ENCODE data around the gene CAMK2D. TPM values are rescaled to one million over a fixed set of nuclear protein-coding genes. Genes with fewer than 3 reads are reported as not detected.

Gene CAMK2D
- total RNA-seq, 4 donors from 2014 or later = 57.3 to 78.4 (median 61.8) TPM

DNA sequence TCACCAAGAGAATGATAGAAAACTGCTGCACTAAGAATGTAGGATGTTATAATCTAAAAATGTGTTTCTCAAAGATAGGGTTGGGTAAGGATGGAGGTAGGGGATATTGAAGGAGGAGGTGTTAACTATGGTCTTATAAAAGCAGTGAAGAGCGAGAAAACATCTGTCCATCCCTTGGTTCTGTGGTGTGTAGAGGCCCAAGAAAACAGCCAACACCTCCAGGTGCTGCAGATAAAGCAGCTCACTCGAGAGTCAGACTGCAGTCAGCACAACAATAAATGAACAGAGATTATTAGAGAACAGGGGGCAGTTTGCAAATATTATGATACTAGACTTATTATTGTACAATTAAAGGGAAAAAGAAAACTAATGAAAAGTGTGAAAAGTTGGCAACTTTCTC lies 141.5 kb downstream of the CAMK2D start:
- WGBS, 2 donors = 97 to 99% methylated on average over 2 of the region's 2 CpGs
- TF ChIP-seq, protein P1, sequence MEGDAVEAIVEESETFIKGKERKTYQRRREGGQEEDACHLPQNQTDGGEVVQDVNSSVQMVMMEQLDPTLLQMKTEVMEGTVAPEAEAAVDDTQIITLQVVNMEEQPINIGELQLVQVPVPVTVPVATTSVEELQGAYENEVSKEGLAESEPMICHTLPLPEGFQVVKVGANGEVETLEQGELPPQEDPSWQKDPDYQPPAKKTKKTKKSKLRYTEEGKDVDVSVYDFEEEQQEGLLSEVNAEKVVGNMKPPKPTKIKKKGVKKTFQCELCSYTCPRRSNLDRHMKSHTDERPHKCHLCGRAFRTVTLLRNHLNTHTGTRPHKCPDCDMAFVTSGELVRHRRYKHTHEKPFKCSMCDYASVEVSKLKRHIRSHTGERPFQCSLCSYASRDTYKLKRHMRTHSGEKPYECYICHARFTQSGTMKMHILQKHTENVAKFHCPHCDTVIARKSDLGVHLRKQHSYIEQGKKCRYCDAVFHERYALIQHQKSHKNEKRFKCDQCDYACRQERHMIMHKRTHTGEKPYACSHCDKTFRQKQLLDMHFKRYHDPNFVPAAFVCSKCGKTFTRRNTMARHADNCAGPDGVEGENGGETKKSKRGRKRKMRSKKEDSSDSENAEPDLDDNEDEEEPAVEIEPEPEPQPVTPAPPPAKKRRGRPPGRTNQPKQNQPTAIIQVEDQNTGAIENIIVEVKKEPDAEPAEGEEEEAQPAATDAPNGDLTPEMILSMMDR (IDR thresholded peaks at IDR 0.05) = no peak
- TF ChIP-seq POLR2A (IDR thresholded peaks at IDR 0.05) = no peak
- H3K27ac ChIP-seq = no peak overlapping the region
- no peaks in the 10 kb centered on the region for H3K9me3 ChIP-seq
- no peaks in the 10 kb centered on the region for H3K27me3 ChIP-seq
- no peak overlapping the region for H3K4me3 ChIP-seq (replicated peaks in 1 of 3)
- H3K4me1 ChIP-seq = peaks cover 10 to 14% of the 10 kb centered on the region in 2 donors
- DNase-seq = no peak
- intact Hi-C loops (cut with DNase I) = no loop called here
- no peaks in the 10 kb centered on the region for H3K36me3 ChIP-seq

DNA sequence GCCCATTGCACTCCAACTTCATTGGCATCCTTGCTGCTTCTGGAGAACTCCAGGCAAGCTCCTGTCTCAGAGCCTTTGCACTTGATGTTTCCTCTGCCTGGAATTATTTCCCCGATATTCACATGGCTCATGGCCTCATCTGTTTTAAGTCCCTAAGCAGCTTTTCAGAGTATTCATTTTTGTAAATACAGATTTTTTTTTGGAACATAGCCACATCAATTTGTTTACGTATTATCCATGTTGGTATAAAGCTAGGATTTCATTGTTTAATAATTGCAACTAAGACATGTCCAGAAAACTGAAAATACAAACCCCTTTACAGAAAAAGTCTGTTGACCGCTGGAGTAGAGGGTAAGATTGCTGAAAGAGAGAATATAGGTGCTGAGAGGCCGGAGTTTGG lies 142.0 kb downstream of the CAMK2D start:
- intact Hi-C loops (cut with DNase I) = no loop called here
- Histone ChIP-seq H3K9me3 (no peaks in the 10 kb centered on the region), H3K4me1 (peaks cover 10 to 19% of the 10 kb centered on the region in 2 donors), H3K36me3 (no peaks in the 10 kb centered on the region), H3K27me3 (no peaks in the 10 kb centered on the region), H3K27ac (no peak overlapping the region), H3K4me3 (replicated peaks in 1 of 3) (no peak overlapping the region)
- DNase-seq = no peak
- TF ChIP-seq, protein P1 (IDR thresholded peaks at IDR 0.05) = no peak
- no peak for TF ChIP-seq POLR2A (IDR thresholded peaks at IDR 0.05)
- 90 to 96% methylated on average over 4 of the region's 4 CpGs for WGBS, 2 donors

DNA sequence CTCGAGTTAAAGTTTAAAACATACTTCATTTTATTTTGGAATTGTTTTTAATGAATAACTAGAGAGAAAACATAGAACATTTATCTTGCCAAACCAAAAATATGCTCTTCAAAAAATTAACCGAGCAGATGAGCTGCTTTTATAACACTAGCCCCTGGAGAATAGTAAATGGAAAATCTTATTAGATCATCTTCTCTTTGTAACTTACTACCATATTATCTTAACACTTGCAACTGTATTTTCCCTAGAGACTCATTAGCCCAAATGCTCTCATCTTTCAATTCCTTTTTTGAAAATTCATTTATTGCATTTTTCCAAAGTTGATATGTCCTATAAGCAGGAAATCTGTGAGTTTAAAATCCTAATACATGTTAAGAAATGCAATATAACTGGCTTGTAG lies 143.3 kb downstream of the CAMK2D start:
- TF ChIP-seq POLR2A (IDR thresholded peaks at IDR 0.05) = no peak
- WGBS, 2 donors = 69 to 70% methylated on average over 2 of the region's 2 CpGs
- DNase-seq = no peak
- intact Hi-C loops (cut with DNase I) = no loop called here
- Histone ChIP-seq H3K9me3 (no peaks in the 10 kb centered on the region), H3K27me3 (no peaks in the 10 kb centered on the region), H3K27ac (no peak overlapping the region), H3K4me1 (peaks cover 11 to 24% of the 10 kb centered on the region in 2 donors), H3K36me3 (no peaks in the 10 kb centered on the region), H3K4me3 (replicated peaks in 1 of 3) (no peak overlapping the region)

DNA sequence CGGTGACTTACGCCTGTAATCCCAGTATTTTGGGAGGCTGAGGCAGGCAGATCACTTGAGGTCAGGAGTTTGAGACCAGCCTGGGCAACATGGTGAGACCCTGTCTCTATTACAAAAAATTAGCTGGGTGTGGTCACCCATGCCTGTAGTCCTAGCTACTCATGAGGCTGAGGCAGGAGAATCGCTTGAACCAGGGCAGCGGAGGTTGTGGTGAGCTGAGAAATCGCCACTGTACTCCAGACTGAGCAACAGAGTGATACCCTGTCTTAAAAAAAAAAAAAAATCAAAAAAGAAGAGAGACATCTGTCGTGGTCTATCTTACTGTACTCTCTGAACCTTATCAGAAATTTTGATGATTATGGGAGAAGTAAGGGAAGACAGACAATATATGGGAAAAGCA lies 144.3 kb downstream of the CAMK2D start:
- Histone ChIP-seq H3K9me3 (no peaks in the 10 kb centered on the region), H3K4me3 (replicated peaks in 1 of 3) (no peak overlapping the region), H3K36me3 (no peaks in the 10 kb centered on the region), H3K27me3 (no peaks in the 10 kb centered on the region), H3K27ac (no peak overlapping the region), H3K4me1 (peaks cover 21 to 27% of the 10 kb centered on the region in 2 donors)
- intact Hi-C loops (cut with DNase I) = no loop called here
- TF ChIP-seq, protein P1 (IDR thresholded peaks at IDR 0.05) = no peak
- no peak for TF ChIP-seq POLR2A (IDR thresholded peaks at IDR 0.05)
- no peak for DNase-seq
- WGBS, 2 donors = 97 to 98% methylated on average over 6 of the region's 6 CpGs

DNA sequence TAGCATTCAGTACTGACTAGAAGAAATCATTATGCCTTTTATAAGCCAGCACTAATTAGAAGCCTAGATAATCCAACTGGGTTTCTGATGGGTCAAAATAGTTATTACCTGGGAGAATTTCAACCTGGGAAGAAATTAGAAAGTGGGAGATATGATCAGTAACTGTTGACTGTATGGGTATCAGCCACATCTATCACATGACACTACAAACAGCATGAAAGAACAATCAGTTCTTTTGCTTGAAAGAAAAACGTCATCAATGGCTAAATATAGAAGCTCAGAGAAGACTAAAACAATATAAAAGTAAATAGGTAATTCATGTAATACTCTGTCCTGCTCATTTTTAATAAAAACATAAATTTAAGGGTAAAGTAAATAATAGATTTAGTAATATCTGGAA lies 145.1 kb downstream of the CAMK2D start:
- no peak overlapping the region for H3K27ac ChIP-seq
- no peak for DNase-seq
- no peak overlapping the region for H3K4me3 ChIP-seq (replicated peaks in 1 of 3)
- 38 to 55% methylated on average over 1 of the region's 1 CpG for WGBS, 2 donors
- H3K4me1 ChIP-seq = peaks cover 21 to 27% of the 10 kb centered on the region in 2 donors
- H3K9me3 ChIP-seq = no peaks in the 10 kb centered on the region
- intact Hi-C loops (cut with DNase I) = no loop called here
- H3K27me3 ChIP-seq = no peaks in the 10 kb centered on the region
- no peaks in the 10 kb centered on the region for H3K36me3 ChIP-seq
- no peak for TF ChIP-seq POLR2A (IDR thresholded peaks at IDR 0.05)
- TF ChIP-seq, protein P1 (IDR thresholded peaks at IDR 0.05) = no peak

DNA sequence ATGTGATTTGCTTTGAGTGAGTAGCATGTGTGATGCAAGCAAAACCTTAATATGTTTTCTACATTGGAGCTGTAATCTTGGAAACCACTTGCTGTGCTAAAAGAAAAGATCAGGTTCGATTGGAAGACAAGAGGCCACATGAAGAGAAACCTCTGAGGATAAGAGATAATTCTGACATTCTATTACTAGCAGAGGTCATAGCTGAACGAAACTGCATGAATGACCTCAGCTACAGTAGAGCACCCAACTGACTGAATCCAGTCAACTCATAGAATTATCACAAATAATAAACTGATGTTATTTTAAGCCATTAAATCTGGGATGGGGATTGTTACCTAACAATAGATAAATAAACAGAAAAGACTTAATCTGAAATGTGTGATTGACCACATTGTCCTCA lies 147.1 kb downstream of the CAMK2D start:
- no peak overlapping the region for H3K27ac ChIP-seq
- no peaks in the 10 kb centered on the region for H3K27me3 ChIP-seq
- H3K36me3 ChIP-seq = no peaks in the 10 kb centered on the region
- no peaks in the 10 kb centered on the region for H3K9me3 ChIP-seq
- H3K4me3 ChIP-seq (replicated peaks in 1 of 3) = no peak overlapping the region
- DNase-seq = no peak
- intact Hi-C loops (cut with DNase I) = no loop called here
- peaks cover 21 to 36% of the 10 kb centered on the region in 2 donors for H3K4me1 ChIP-seq
- WGBS, 2 donors = 69 to 79% methylated on average over 2 of the region's 2 CpGs
- TF ChIP-seq, protein P1 (IDR thresholded peaks at IDR 0.05) = no peak
- no peak for TF ChIP-seq POLR2A (IDR thresholded peaks at IDR 0.05)

All from thyroid gland (tissue), 4 donors.